ENCODE data around the gene VAV3.

The VAV3 gene

GRCh38 chr1:107618539-107618938, 346.4 kb downstream of the VAV3 start:
- no peak for DNase-seq (ENCODE audit: low spot score)
- in situ Hi-C loops (cut with MboI; ENCODE audit: low sequenced_read_pairs, unreplicated experiment), result no loop called here
- TF ChIP-seq CTCF (IDR thresholded peaks at IDR 0.05; ENCODE audit: borderline replicate concordance, control extremely low read depth, extremely low read depth, insufficient read depth, missing control alignments), result no peak

- DNase-seq (ENCODE audit: low spot score), result no peak
- no peak for TF ChIP-seq CTCF (IDR thresholded peaks at IDR 0.05; ENCODE audit: borderline replicate concordance, control extremely low read depth, extremely low read depth, insufficient read depth, missing control alignments)
- in situ Hi-C loops (cut with MboI; ENCODE audit: low sequenced_read_pairs, unreplicated experiment), result no loop called here
These were observed 347.1 kb downstream of the VAV3 start for GRCh38 chr1:107617921-107618320.

- in situ Hi-C loops (cut with MboI; ENCODE audit: low sequenced_read_pairs, unreplicated experiment), result no loop called here
- no peak for DNase-seq (ENCODE audit: low spot score)
- TF ChIP-seq CTCF (IDR thresholded peaks at IDR 0.05; ENCODE audit: borderline replicate concordance, control extremely low read depth, extremely low read depth, insufficient read depth, missing control alignments), result no peak
These were observed 347.5 kb downstream of the VAV3 start for GRCh38 chr1:107617456-107617855.

- no peak for DNase-seq (ENCODE audit: low spot score)
- no peak for TF ChIP-seq CTCF (IDR thresholded peaks at IDR 0.05; ENCODE audit: borderline replicate concordance, control extremely low read depth, extremely low read depth, insufficient read depth, missing control alignments)
- in situ Hi-C loops (cut with MboI; ENCODE audit: low sequenced_read_pairs, unreplicated experiment), result no loop called here
These were observed 355.2 kb downstream of the VAV3 start for GRCh38 chr1:107609808-107610207.

- no peak for TF ChIP-seq CTCF (IDR thresholded peaks at IDR 0.05; ENCODE audit: borderline replicate concordance, control extremely low read depth, extremely low read depth, insufficient read depth, missing control alignments)
- in situ Hi-C loops (cut with MboI; ENCODE audit: low sequenced_read_pairs, unreplicated experiment), result no loop called here
- DNase-seq (ENCODE audit: low spot score), result no peak
These were observed 360.2 kb downstream of the VAV3 start for GRCh38 chr1:107604825-107605224.

- in situ Hi-C loops (cut with MboI; ENCODE audit: low sequenced_read_pairs, unreplicated experiment), result no loop called here
- no peak for TF ChIP-seq CTCF (IDR thresholded peaks at IDR 0.05; ENCODE audit: borderline replicate concordance, control extremely low read depth, extremely low read depth, insufficient read depth, missing control alignments)
- DNase-seq (ENCODE audit: low spot score), result no peak
These were observed 364.3 kb downstream of the VAV3 start for GRCh38 chr1:107600607-107601160.

GRCh38 chr1:107599220-107599619, 365.8 kb downstream of the VAV3 start:
- in situ Hi-C loops (cut with MboI; ENCODE audit: low sequenced_read_pairs, unreplicated experiment), result no loop called here
- no peak for DNase-seq (ENCODE audit: low spot score)
- no peak for TF ChIP-seq CTCF (IDR thresholded peaks at IDR 0.05; ENCODE audit: borderline replicate concordance, control extremely low read depth, extremely low read depth, insufficient read depth, missing control alignments)

Data from GM13976 (cell line).